Activated naive CD4-positive, alpha-beta T cell treated with anti-CD3 and anti-CD28 coated beads, Interleukin-2, amount 50 U/mL, for 24 hours (primary cell): Measurements from ENCODE around the gene FOXP1.

Experiments
- H3K27ac Mint-ChIP-seq: one replicate; pipeline ENCODE4 v1.8.0; 2021; ENCODE audit warnings: mild to moderate bottlenecking, mixed read lengths
- H3K27me3 Mint-ChIP-seq: one replicate; pipeline ENCODE4 v1.8.0; 2021; ENCODE audit warnings: mixed read lengths
- H3K36me3 Mint-ChIP-seq: one replicate; pipeline ENCODE4 v1.8.0; 2021; ENCODE audit warnings: mixed read lengths
- H3K4me1 Mint-ChIP-seq: one replicate; pipeline ENCODE4 v1.8.0; 2021; ENCODE audit warnings: mixed read lengths
- H3K4me3 Mint-ChIP-seq: one replicate; pipeline ENCODE4 v1.8.0; 2021; ENCODE audit warnings: mild to moderate bottlenecking, mixed read lengths
- H3K9me3 Mint-ChIP-seq: one replicate; pipeline ENCODE4 v1.8.0; 2021; ENCODE audit warnings: mixed read lengths

Gene FOXP1

DNA sequence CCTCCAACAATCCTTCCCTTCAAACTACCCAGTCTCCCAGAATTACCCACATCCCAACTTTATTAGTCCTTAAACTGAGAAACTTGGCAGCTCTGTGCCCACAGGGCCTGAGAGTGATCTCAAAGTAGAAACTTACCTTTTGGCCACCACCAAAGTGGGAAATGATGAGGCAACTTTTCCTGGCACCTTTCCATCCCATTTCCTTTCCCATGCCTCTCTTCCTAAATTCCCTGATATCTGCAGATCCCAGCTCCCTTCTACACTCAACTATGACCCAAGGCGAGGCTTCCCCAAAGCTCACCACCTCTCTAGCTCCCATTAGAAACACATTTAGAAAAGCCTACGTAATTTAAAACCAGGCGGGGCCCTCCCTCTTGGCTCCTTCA lies 271.9 kb downstream of the FOXP1 start:
- H3K36me3 Mint-ChIP-seq: peaks cover 4% of the 10 kb centered on the region
- peak overlapping the region; percentile 77 for H3K27ac Mint-ChIP-seq
- H3K27me3 Mint-ChIP-seq: no peaks in the 10 kb centered on the region
- peaks cover 77% of the 10 kb centered on the region for H3K4me1 Mint-ChIP-seq
- no peaks in the 10 kb centered on the region for H3K9me3 Mint-ChIP-seq
- H3K4me3 Mint-ChIP-seq: no peak overlapping the region

DNA sequence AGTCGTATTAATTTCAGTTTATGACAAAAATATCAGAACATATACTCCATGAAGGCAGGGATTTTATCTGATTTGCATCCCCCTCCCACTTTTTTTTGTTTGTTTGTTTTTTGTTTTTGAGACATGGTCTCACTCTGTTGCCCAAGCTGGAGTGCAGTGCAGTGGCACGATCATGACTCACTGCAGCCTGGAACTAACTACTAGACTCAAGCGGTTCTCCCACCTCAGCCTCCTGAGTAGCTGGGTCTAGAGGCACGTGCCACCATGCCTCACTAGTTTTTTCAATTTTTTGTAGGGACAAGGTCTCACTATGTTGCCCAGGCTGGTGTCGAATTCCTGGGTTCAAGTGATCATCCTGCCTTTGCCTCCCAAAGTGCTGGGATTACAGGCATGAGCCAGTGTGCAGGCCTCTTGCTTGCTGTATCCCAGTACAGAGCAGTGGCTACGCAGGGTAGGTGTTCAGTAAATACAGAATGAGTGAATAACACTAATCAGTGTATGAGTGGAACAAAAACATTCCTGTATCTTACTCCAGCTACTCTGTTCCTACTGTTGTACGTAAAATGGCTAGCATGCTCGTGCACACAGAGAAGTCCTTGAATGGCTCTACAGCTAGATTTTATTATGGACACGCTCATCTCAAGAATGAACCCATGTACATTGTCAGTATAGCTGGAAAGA lies 272.4 kb downstream of the FOXP1 start:
- Mint-ChIP-seq H3K4me3 (no peak overlapping the region), H3K36me3 (peaks cover 4% of the 10 kb centered on the region), H3K4me1 (peaks cover 79% of the 10 kb centered on the region), H3K27ac (peak overlapping the region; percentile 77), H3K27me3 (no peaks in the 10 kb centered on the region), H3K9me3 (no peaks in the 10 kb centered on the region)

DNA sequence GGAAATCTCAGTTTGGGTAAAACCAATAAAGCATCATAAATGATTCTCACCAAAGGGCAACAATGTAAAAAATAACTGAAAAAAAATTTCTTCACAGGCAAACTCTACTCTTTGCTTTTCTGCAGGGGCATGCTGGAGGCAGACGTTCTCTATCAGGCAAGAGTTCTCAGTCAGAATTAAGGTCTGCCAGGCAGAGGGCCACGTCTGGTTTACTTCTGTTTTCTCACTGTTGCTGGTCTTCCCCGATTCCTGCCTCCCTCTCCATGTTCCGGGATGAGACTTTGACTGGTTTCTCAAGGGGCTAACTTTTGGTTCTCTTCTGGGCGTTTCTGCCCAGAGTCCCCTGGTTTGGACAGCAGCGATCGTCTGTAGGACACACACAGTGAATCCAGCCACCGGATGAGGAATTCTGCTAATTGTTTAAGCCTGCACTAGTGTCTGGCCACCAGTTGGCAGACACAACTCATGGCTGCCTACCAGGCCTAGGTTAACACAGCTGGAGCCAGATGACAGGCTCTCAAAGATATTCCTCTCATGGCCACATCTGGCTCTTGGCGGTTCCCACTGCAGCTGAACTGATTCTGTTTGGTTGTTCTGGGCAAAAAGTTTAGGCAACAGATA lies 273.1 kb downstream of the FOXP1 start:
- peaks cover 7% of the 10 kb centered on the region for H3K36me3 Mint-ChIP-seq
- peaks cover 78% of the 10 kb centered on the region for H3K4me1 Mint-ChIP-seq
- peak overlapping the region; percentile 3 for H3K4me3 Mint-ChIP-seq
- H3K9me3 Mint-ChIP-seq: no peaks in the 10 kb centered on the region
- H3K27ac Mint-ChIP-seq: peak overlapping the region; percentile 82
- no peaks in the 10 kb centered on the region for H3K27me3 Mint-ChIP-seq

DNA sequence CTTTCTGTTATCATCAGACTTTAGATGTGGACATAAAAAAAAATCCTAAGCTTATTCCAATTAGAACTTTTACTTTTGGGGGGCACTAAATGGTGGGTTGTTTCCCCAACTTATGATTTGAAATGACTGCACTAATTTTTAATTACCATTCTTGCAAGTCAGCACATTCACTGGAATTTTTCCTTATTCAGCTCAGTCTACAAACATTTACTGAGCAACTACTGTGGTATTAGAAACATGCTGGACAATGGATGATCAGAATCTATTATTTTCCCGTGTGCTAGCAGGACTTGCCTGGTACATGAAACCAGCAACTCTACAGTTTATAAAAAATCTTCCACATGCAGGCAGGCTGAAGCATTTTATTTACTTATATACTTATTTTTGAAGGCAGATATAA lies 273.6 kb downstream of the FOXP1 start:
- Mint-ChIP-seq H3K4me1 (peaks cover 72% of the 10 kb centered on the region), H3K27me3 (no peaks in the 10 kb centered on the region), H3K27ac (peak overlapping the region; percentile 93), H3K4me3 (peak overlapping the region; percentile 55), H3K36me3 (peaks cover 11% of the 10 kb centered on the region), H3K9me3 (no peaks in the 10 kb centered on the region)

DNA sequence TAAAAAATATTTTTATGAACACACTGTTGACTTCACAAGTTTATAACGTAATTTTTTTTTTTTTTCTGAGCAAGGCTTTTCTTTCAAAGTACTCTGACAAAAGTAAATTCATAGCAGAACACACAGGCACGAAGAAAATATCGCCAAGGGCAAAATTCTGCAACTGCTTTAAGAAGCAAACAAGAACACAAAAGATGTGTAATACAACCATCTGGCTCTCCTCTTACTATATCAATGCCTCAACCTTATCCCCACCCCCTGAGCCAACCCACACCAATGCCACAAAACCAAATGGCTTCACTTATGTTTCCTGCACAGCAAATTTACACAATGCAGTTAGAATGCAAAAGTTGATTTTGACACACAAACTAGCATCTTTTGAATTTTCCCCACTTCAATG lies 274.2 kb downstream of the FOXP1 start:
- peaks cover 67% of the 10 kb centered on the region for H3K4me1 Mint-ChIP-seq
- H3K4me3 Mint-ChIP-seq: peak overlapping the region; percentile 55
- H3K9me3 Mint-ChIP-seq: no peaks in the 10 kb centered on the region
- H3K27me3 Mint-ChIP-seq: no peaks in the 10 kb centered on the region
- peak overlapping the region; percentile 93 for H3K27ac Mint-ChIP-seq
- peaks cover 12% of the 10 kb centered on the region for H3K36me3 Mint-ChIP-seq

DNA sequence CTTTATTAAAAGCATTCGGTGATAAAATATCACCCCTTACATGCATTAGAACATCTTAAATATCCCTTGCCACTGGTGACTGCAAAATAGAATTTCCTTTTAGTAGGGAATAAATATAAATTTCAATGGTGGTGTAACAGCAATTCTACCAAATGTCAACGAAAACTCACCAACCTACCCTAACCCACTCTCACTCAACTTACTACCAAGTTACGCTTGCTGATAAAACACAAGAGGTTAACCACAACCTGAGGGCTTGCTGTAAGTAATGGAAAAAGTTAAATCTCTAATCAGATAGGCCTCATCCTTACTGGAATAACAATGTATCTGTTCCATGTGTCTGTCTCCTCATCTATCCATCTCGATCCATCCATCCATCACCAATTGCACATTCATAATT lies 274.7 kb downstream of the FOXP1 start:
- Mint-ChIP-seq H3K27ac (peak overlapping the region; percentile 93), H3K4me3 (peak overlapping the region; percentile 55), H3K36me3 (peaks cover 17% of the 10 kb centered on the region), H3K4me1 (peaks cover 67% of the 10 kb centered on the region), H3K9me3 (no peaks in the 10 kb centered on the region), H3K27me3 (no peaks in the 10 kb centered on the region)

DNA sequence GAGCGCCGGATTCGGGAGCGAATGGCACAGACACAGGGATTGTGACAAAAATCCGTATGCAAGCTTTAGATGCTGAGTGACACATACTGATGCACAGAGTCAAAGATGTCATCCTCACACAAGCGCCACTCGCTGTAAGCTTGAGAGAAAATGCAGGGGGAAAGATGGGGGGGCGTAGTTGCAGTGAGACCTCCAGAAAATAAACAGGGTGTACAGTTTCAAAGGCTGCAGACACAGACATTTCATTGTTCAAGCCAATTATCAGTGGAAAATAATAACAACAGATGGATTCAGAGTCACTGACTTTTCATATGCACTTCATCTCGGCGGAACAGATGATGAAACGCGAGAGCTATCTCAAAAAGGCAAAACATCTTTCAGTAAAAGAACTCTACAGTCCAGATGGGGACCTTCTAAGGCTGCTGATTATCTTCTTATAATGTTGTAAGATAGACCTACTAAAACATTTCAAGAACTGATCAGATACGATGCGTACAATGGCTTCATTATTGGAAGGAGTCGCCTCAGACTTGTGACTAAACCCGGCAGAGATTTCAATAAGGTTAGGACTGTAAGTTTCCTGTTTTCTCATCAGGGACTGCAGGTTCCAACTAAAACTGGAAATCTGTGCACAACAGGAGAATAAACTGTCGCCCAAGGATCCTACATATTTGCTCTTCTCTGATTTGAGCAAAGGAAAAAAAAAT lies 275.4 kb downstream of the FOXP1 start:
- Mint-ChIP-seq H3K9me3 (no peaks in the 10 kb centered on the region), H3K27ac (peak overlapping the region; percentile 93), H3K4me1 (peaks cover 67% of the 10 kb centered on the region), H3K36me3 (peaks cover 17% of the 10 kb centered on the region), H3K27me3 (no peaks in the 10 kb centered on the region), H3K4me3 (peak overlapping the region; percentile 75)

DNA sequence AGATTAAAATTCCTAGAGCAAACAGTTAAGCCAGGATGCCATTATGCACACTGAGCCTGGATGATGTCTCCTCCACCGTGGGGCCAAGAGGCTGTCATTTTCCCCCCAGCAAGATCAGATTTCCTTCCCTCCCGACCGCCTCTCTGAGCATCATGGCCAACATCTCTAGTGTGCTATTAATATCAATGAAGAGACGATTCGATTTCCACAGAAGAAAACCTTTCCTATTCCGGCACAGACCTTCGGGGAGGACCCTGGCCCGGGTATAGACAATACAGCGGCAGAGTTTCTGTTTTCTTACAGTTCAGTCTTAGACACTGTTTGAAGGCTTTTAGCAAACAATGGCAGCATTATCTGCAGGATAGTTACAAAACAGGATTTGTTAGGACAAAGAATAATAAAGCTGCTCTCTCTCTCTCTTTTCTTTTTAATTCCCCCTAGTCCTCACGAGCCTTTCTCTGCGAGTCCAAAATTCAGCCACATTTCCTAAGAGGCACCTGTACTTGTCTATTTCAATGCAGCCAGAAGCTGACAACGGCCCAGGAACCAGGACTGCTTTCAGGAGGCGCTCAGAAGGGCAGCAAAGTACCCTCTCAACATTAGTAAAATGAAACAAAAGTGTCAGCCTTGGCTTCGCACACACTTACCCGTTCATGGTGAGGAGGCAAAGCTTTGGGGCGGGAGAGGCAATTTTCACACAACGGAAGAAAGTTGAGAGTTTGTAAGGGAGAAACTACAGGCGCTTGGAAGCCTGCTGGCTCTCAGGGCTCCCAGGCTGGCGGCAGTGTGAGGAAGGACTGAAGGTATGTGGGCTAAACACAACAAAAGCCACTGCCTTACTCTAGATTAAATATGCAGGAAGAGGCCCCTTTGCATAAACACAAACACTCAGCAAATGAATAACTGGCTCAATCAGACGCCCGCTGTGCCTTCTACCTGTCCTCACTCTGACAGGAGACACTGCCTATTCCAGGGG lies 278.0 kb downstream of the FOXP1 start:
- Mint-ChIP-seq H3K27ac (peak overlapping the region; percentile 100), H3K4me1 (peaks cover 74% of the 10 kb centered on the region), H3K36me3 (peaks cover 19% of the 10 kb centered on the region), H3K27me3 (no peaks in the 10 kb centered on the region), H3K4me3 (peak overlapping the region; percentile 97), H3K9me3 (no peaks in the 10 kb centered on the region)

DNA sequence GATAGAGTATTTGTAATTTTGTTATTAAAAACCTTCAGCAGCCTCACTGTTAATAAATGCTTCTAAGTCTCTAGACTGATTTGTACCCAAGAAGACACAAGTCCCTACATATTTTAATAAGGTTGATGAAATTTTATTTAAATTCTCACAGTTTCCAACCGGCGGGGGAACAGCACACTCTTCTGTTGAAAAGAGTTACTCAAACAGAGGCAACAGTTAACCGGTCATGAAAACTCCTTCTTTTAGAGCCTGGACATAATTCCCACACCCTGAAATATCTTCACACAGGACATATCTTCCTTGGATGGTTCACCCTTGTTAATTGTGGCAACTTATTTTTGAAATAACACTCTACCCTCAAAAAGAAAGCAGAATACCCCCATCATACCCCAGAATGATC lies 278.8 kb downstream of the FOXP1 start:
- Mint-ChIP-seq H3K4me3 (peak overlapping the region; percentile 97), H3K4me1 (peaks cover 74% of the 10 kb centered on the region), H3K9me3 (no peaks in the 10 kb centered on the region), H3K36me3 (peaks cover 20% of the 10 kb centered on the region), H3K27ac (peak overlapping the region; percentile 100), H3K27me3 (no peaks in the 10 kb centered on the region)

DNA sequence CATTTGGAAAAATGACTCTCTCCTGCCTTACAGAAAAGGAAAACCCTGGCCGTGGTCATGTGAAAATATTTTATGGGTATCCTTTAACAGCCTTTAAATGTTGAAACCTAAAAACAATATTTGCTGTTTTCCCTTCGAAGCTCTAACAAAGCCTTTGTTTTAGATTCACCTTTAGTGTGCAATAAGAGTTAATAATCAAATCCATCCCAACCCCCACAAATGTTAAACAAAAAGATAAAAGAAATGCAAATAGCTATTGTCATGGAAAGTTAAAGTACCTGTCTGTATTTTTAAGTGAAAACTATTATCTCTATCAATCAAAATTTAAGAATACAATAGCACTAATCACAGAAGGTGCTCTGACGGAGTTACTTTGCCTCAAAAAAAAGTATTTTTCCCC lies 279.3 kb downstream of the FOXP1 start:
- H3K9me3 Mint-ChIP-seq: no peaks in the 10 kb centered on the region
- H3K4me1 Mint-ChIP-seq: peaks cover 74% of the 10 kb centered on the region
- H3K36me3 Mint-ChIP-seq: peaks cover 22% of the 10 kb centered on the region
- no peaks in the 10 kb centered on the region for H3K27me3 Mint-ChIP-seq
- peak overlapping the region; percentile 100 for H3K27ac Mint-ChIP-seq
- peak overlapping the region; percentile 97 for H3K4me3 Mint-ChIP-seq

DNA sequence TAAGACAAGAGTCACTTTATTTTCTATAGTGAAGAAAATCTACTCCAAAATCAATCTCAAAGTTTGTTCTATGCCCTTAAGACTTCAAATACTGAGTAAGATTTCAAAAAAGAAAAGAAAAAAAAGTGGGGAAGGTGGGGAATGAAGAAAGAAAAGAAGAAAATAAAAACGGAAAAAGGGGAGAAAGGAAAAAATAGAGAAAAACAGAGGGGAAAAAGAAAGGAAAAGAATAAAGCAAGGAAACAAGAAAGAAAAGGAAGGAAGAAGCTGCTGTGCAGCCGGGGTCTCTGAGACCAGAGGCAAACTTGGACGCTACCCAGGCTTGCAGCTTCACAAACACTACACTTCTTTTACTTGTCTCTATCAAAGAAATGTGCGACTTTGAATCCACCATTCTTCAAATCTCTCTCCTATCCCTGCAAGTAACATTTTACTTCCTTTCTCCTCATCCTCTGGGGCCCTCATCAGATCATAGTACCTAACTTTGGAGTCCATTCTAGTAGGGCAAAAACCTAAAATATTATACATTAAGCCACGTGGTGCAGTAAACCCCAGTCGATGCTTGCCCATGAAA lies 279.8 kb downstream of the FOXP1 start:
- peaks cover 74% of the 10 kb centered on the region for H3K4me1 Mint-ChIP-seq
- H3K9me3 Mint-ChIP-seq: no peaks in the 10 kb centered on the region
- H3K4me3 Mint-ChIP-seq: peak overlapping the region; percentile 97
- no peaks in the 10 kb centered on the region for H3K27me3 Mint-ChIP-seq
- peak overlapping the region; percentile 100 for H3K27ac Mint-ChIP-seq
- peaks cover 22% of the 10 kb centered on the region for H3K36me3 Mint-ChIP-seq

DNA sequence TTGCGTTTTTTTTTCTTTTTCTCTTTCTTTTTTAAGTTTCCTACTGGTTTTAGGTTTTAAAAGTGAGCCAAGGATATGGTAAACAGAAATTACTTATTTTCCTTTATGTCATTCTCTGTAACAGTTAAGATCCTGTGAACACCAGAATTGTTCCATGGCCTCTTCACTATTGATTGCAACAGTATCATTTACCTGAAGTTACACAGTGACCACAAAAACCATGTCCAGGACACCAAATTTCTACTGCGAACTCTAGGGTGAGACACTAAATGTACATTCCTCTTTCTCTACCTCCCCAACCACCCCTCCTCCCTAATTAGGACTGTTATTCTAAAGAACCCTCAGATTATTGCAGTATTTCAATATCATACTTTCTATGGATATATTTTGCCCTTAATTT lies 280.9 kb downstream of the FOXP1 start:
- H3K9me3 Mint-ChIP-seq: no peaks in the 10 kb centered on the region
- H3K27me3 Mint-ChIP-seq: no peaks in the 10 kb centered on the region
- peaks cover 67% of the 10 kb centered on the region for H3K4me1 Mint-ChIP-seq
- H3K4me3 Mint-ChIP-seq: peak overlapping the region; percentile 97
- peaks cover 28% of the 10 kb centered on the region for H3K36me3 Mint-ChIP-seq
- peak overlapping the region; percentile 100 for H3K27ac Mint-ChIP-seq

DNA sequence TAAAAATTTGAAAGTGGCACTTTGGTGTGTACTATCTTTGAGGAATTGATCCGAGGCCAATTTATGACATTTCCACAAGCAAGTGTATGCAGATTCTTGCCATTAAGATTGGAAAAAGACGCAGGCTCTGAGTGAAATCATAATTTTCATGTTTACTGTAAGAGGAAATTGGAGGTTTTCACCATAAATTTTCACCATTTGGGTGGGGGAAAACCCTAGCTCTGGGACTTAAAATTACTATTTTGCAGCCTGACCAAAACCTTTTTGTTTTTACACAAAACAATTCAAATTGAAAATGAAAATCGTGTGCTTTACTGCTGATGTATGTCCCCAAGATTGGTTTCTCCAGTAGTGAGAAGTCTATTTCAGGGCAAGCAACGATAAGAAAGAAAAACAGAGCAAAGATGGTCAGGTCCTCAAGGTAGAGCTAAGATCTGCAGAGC lies 282.6 kb downstream of the FOXP1 start:
- Mint-ChIP-seq H3K36me3 (peaks cover 39% of the 10 kb centered on the region), H3K9me3 (no peaks in the 10 kb centered on the region), H3K27ac (peak overlapping the region; percentile 100), H3K4me3 (peak overlapping the region; percentile 97), H3K27me3 (no peaks in the 10 kb centered on the region), H3K4me1 (peaks cover 67% of the 10 kb centered on the region)

DNA sequence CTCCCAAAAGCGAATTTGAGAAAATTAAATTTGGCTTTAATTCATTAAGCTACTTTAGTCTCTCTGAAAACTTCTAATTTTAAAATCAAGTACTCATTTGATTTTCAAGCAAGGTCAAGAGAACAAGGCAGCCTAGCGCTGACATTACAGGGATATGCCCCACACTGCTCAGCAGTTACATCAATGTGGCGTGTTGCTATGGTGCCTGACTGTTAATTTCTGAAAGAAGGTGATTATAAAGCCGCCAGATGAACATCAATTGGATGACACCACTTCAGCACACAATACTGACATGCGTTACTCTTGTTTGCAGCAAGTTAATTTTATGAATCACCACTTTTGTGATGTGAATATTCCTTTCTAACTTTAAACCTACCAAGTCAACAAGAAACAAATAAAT lies 284.4 kb downstream of the FOXP1 start:
- Mint-ChIP-seq H3K27me3 (no peaks in the 10 kb centered on the region), H3K4me3 (peak overlapping the region; percentile 97), H3K4me1 (peaks cover 81% of the 10 kb centered on the region), H3K9me3 (no peaks in the 10 kb centered on the region), H3K27ac (peak overlapping the region; percentile 100), H3K36me3 (peaks cover 41% of the 10 kb centered on the region)

DNA sequence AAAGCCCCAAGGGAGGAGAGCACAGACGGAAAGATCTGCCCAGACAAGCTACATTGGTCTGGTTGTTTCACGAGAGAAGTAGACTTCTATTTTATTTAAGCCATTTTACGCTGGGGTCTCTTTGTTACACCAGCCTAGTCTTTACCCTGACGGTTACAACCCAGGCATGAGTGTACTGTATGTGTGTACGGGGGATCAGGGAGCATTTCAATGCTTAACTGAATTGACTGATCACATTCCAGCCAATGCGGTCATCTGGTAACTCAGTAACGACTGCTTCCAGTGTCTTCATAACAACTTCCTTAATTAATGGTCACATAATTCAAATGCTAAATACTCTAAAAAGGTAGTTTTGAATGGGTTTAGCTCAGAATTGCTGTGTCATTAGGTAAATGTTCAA lies 288.6 kb downstream of the FOXP1 start:
- no peaks in the 10 kb centered on the region for H3K27me3 Mint-ChIP-seq
- H3K9me3 Mint-ChIP-seq: no peaks in the 10 kb centered on the region
- peaks cover 81% of the 10 kb centered on the region for H3K4me1 Mint-ChIP-seq
- no peak overlapping the region for H3K4me3 Mint-ChIP-seq
- peaks cover 49% of the 10 kb centered on the region for H3K36me3 Mint-ChIP-seq
- peak overlapping the region; percentile 66 for H3K27ac Mint-ChIP-seq
